Muscle layer of colon (tissue), 2 donors: ENCODE results near the gene GNAS-AS1.
"Not testable (repeated sequence)": the region's sequence is repeated elsewhere in the genome, so short reads cannot be mapped to it uniquely, and the experiment has no call there.

Experiments
- H3K27ac ChIP-seq: one replicate; pipeline ENCODE4 v1.7.0; 2013; ENCODE audit warnings: low read depth, mild to moderate bottlenecking, low read length, moderate library complexity
- H3K27me3 ChIP-seq, 2 donors: one replicate each; pipeline ENCODE4 v1.7.0; 2013; ENCODE audit warnings: low read length in 2 of 2, mild to moderate bottlenecking in 2 of 2; ENCODE audit not compliant: insufficient read depth in 2 of 2, control insufficient read depth in 1 of 2
- H3K36me3 ChIP-seq: one replicate; pipeline ENCODE4 v1.7.0; 2013; ENCODE audit warnings: mild to moderate bottlenecking, low read length; ENCODE audit not compliant: insufficient read depth
- H3K4me1 ChIP-seq: one replicate; pipeline ENCODE4 v1.7.0; 2013; ENCODE audit warnings: mild to moderate bottlenecking, low read length; ENCODE audit not compliant: insufficient read depth
- H3K4me3 ChIP-seq, 2 donors: one replicate each; pipeline ENCODE4 v1.7.0; 2013; ENCODE audit warnings: low read length in 2 of 2, low read depth in 1 of 2, mild to moderate bottlenecking in 1 of 2, moderate library complexity in 1 of 2
- H3K9ac ChIP-seq: one replicate; pipeline ENCODE4 v1.7.0; 2013; ENCODE audit warnings: low read length
- H3K9me3 ChIP-seq: one replicate; pipeline ENCODE4 v1.7.0; 2013; ENCODE audit warnings: mild to moderate bottlenecking, low read length
- donor health status: abdominal sarcoma.
- donor health status: Adenocarcinoma of cecum.

The GNAS-AS1 gene

GRCh38 chr20:58828136-58828535 is 22.6 kb downstream of the GNAS-AS1 start:
- peaks cover 12% of the 10 kb centered on the region for H3K4me1 ChIP-seq
- H3K27ac ChIP-seq: no peak overlapping the region
- no peaks in the 10 kb centered on the region for H3K9me3 ChIP-seq
- H3K4me3 ChIP-seq: no peak overlapping the region
- H3K27me3 ChIP-seq: no peaks in the 10 kb centered on the region
- no peak overlapping the region for H3K9ac ChIP-seq
- no peaks in the 10 kb centered on the region for H3K36me3 ChIP-seq

GRCh38 chr20:58826271-58826670 is 24.4 kb downstream of the GNAS-AS1 start:
- Histone ChIP-seq H3K27me3 (no peaks in the 10 kb centered on the region), H3K4me3 (no peak overlapping the region), H3K4me1 (peaks cover 12% of the 10 kb centered on the region), H3K27ac (no peak overlapping the region), H3K36me3 (no peaks in the 10 kb centered on the region), H3K9me3 (no peaks in the 10 kb centered on the region), H3K9ac (no peak overlapping the region)

GRCh38 chr20:58825450-58825849 is 25.3 kb downstream of the GNAS-AS1 start:
- Histone ChIP-seq H3K9ac (no peak overlapping the region), H3K4me1 (peaks cover 12% of the 10 kb centered on the region), H3K27ac (no peak overlapping the region), H3K9me3 (no peaks in the 10 kb centered on the region), H3K27me3 (no peaks in the 10 kb centered on the region), H3K36me3 (no peaks in the 10 kb centered on the region), H3K4me3 (no peak overlapping the region)

GRCh38 chr20:58824843-58825242 is 25.9 kb downstream of the GNAS-AS1 start:
- Histone ChIP-seq H3K27me3 (no peaks in the 10 kb centered on the region), H3K36me3 (no peaks in the 10 kb centered on the region), H3K4me3 (no peak overlapping the region), H3K9me3 (no peaks in the 10 kb centered on the region), H3K9ac (no peak overlapping the region), H3K27ac (no peak overlapping the region), H3K4me1 (peaks cover 9% of the 10 kb centered on the region)

- no peaks in the 10 kb centered on the region for H3K9me3 ChIP-seq
- H3K27me3 ChIP-seq: no peaks in the 10 kb centered on the region
- no peaks in the 10 kb centered on the region for H3K36me3 ChIP-seq
- H3K9ac ChIP-seq: no peak overlapping the region
- no peaks in the 10 kb centered on the region for H3K4me1 ChIP-seq
- H3K4me3 ChIP-seq: no peak overlapping the region
- H3K27ac ChIP-seq: no peak overlapping the region
These were observed 27.7 kb downstream of the GNAS-AS1 start for GRCh38 chr20:58822748-58823730.

- no peak overlapping the region for H3K9ac ChIP-seq
- no peaks in the 10 kb centered on the region for H3K27me3 ChIP-seq
- H3K27ac ChIP-seq: no peak overlapping the region
- no peak overlapping the region for H3K4me3 ChIP-seq
- H3K36me3 ChIP-seq: no peaks in the 10 kb centered on the region
- H3K9me3 ChIP-seq: no peaks in the 10 kb centered on the region
- no peaks in the 10 kb centered on the region for H3K4me1 ChIP-seq
These were observed 28.6 kb downstream of the GNAS-AS1 start for GRCh38 chr20:58822149-58822548.

GRCh38 chr20:58820515-58820914 is 30.2 kb downstream of the GNAS-AS1 start:
- H3K4me1 ChIP-seq, H3K36me3 ChIP-seq, H3K27me3 ChIP-seq, H3K9me3 ChIP-seq, H3K27ac ChIP-seq, H3K9ac ChIP-seq, H3K4me3 ChIP-seq: not testable (repeated sequence)

GRCh38 chr20:58819921-58820320 is 30.8 kb downstream of the GNAS-AS1 start:
- no peaks in the 10 kb centered on the region for H3K36me3 ChIP-seq

GRCh38 chr20:58818586-58819285 is 32.0 kb downstream of the GNAS-AS1 start:
- no peaks in the 10 kb centered on the region for H3K36me3 ChIP-seq
- H3K27ac ChIP-seq: no peak overlapping the region

More at GRCh38 chr20:58819921-58820320, 30.8 kb downstream of the GNAS-AS1 start:
- no peak overlapping the region for H3K9ac ChIP-seq
- H3K27me3 ChIP-seq: no peaks in the 10 kb centered on the region
- H3K4me3 ChIP-seq: no peak overlapping the region
- no peaks in the 10 kb centered on the region for H3K4me1 ChIP-seq
- H3K27ac ChIP-seq: no peak overlapping the region
- no peaks in the 10 kb centered on the region for H3K9me3 ChIP-seq

GRCh38 chr20:58817748-58818147 is 33.0 kb downstream of the GNAS-AS1 start:
- H3K36me3 ChIP-seq: no peaks in the 10 kb centered on the region
- H3K4me3 ChIP-seq: no peak overlapping the region
- no peak overlapping the region for H3K9ac ChIP-seq
- H3K9me3 ChIP-seq: no peaks in the 10 kb centered on the region
- H3K27me3 ChIP-seq: no peaks in the 10 kb centered on the region
- no peaks in the 10 kb centered on the region for H3K4me1 ChIP-seq
- H3K27ac ChIP-seq: no peak overlapping the region

More at GRCh38 chr20:58818586-58819285, 32.0 kb downstream of the GNAS-AS1 start:
- no peaks in the 10 kb centered on the region for H3K9me3 ChIP-seq
- H3K4me3 ChIP-seq: no peak overlapping the region
- H3K27me3 ChIP-seq: no peaks in the 10 kb centered on the region
- H3K4me1 ChIP-seq: no peaks in the 10 kb centered on the region
- no peak overlapping the region for H3K9ac ChIP-seq

- no peak overlapping the region for H3K9ac ChIP-seq
- H3K27me3 ChIP-seq: no peaks in the 10 kb centered on the region
- no peaks in the 10 kb centered on the region for H3K4me1 ChIP-seq
- no peaks in the 10 kb centered on the region for H3K9me3 ChIP-seq
- no peak overlapping the region for H3K27ac ChIP-seq
- no peaks in the 10 kb centered on the region for H3K36me3 ChIP-seq
- no peak overlapping the region for H3K4me3 ChIP-seq
These were observed 33.6 kb downstream of the GNAS-AS1 start for GRCh38 chr20:58816957-58817651.
